Transverse colon (tissue), 4 donors: ENCODE results near the gene ZC3H12D. TPM values are rescaled to one million over a fixed set of nuclear protein-coding genes. Genes with fewer than 3 reads are reported as not detected.

Source experiments
- DNase-seq: peaks from one replicate; pipeline ENCODE4 v3.0.0-alpha.2; 2019
- H3K27ac ChIP-seq, 4 donors: fragments of 200-600 bp; sonication (generic); 2 replicates each; pipeline ENCODE4 v1.5.1; 2016 to 2018; ENCODE audit warnings: inconsistent platforms in 4 of 4
- H3K27me3 ChIP-seq: fragments of 200-600 bp; sonication (generic); 2 replicates; pipeline ENCODE4 v1.5.1; 2017; ENCODE audit warnings: inconsistent platforms
- H3K36me3 ChIP-seq, 4 donors: fragments of 200-600 bp; sonication (generic); 2 replicates each; pipeline ENCODE4 v1.5.1; 2017 to 2019; ENCODE audit warnings: inconsistent platforms in 4 of 4
- H3K4me1 ChIP-seq, 4 donors: fragments of 200-600 bp; sonication (generic); 2 replicates each; pipeline ENCODE4 v1.5.1; 2017 to 2020; ENCODE audit warnings: inconsistent platforms in 4 of 4
- H3K4me3 ChIP-seq, 4 donors: fragments of 200-600 bp; sonication (generic); 1 replicate in 1 of 4; 2 replicates in 3 of 4; pipeline versions ENCODE4 v1.5.1 to v1.6.1; 2017 to 2019; ENCODE audit warnings: inconsistent platforms in 4 of 4
- H3K9me3 ChIP-seq, 2 donors: fragments of 200-600 bp; sonication (generic); 2 replicates each; pipeline ENCODE4 v1.5.1; 2017 to 2019; ENCODE audit warnings: inconsistent platforms in 2 of 2
- EP300 ChIP-seq: sonication (generic); formaldehyde crosslinking; IDR thresholded peaks from one replicate; pipeline ENCODE4 v1.6.1; 2017; ENCODE audit warnings: antibody characterized with exemption, low read depth
- POLR2A ChIP-seq: fragments of 450-650 bp; IDR thresholded peaks from one replicate; pipeline ENCODE4 v1.6.1; 2016; ENCODE audit warnings: antibody characterized with exemption, mild to moderate bottlenecking, moderate library complexity
- POLR2AphosphoS5 ChIP-seq, 3 donors: sonication (generic); formaldehyde crosslinking; IDR thresholded peaks; one replicate each; pipeline ENCODE4 v1.6.1; 2016; ENCODE audit warnings: antibody characterized with exemption in 3 of 3
- WGBS, 2 donors: methylation state at CpG; one replicate each; pipeline ENCODE4 v1.1.5; 2018; ENCODE audit warnings: low coverage in 1 of 2; 5-methylcytosine and 5-hydroxymethylcytosine counted together
- in situ Hi-C, 4 donors: fragments of 200-750 bp; cut with MboI; loops; one replicate each; pipeline versions ENCODE4 v1.15.0 to v1.15.1; 2017; ENCODE audit warnings: low sequenced_read_pairs in 3 of 4, low pct_ligation_motif_present in 1 of 4, low pct_unique_long_range_greater_than_20kb in 1 of 4
- intact Hi-C: fragments of 100-400 bp; cut with DNase I; formaldehyde crosslinking; loops from one replicate; pipeline ENCODE4 v1.15.1; 2023; ENCODE audit warnings: low total_unique reads
- total RNA-seq, 4 donors: library from RNA; depleted of rRNA; stranded (reverse); fragments of >200 nt; gene quantifications; one replicate each; pipeline ENCODE4 v1.1.0, GENCODE V29; 2016
- TF ChIP-seq, protein P1 (sequence below), 5 experiments: fragments of 200-600 bp in 3 of 5; fragments of 450-650 bp in 2 of 5; sonication (generic) in 3 of 5; IDR thresholded peaks; 1 replicate in 2 of 5; 2 replicates in 3 of 5; pipeline ENCODE4 v1.5.1; 2016 to 2017; ENCODE audit warnings: antibody characterized with exemption in 5 of 5, inconsistent platforms in 3 of 5, mild to moderate bottlenecking in 2 of 5, moderate library complexity in 1 of 5

ZC3H12D gene
- total RNA-seq, 4 donors from 2014 or later, result 1.8 to 24.3 (median 12.1) TPM

DNA sequence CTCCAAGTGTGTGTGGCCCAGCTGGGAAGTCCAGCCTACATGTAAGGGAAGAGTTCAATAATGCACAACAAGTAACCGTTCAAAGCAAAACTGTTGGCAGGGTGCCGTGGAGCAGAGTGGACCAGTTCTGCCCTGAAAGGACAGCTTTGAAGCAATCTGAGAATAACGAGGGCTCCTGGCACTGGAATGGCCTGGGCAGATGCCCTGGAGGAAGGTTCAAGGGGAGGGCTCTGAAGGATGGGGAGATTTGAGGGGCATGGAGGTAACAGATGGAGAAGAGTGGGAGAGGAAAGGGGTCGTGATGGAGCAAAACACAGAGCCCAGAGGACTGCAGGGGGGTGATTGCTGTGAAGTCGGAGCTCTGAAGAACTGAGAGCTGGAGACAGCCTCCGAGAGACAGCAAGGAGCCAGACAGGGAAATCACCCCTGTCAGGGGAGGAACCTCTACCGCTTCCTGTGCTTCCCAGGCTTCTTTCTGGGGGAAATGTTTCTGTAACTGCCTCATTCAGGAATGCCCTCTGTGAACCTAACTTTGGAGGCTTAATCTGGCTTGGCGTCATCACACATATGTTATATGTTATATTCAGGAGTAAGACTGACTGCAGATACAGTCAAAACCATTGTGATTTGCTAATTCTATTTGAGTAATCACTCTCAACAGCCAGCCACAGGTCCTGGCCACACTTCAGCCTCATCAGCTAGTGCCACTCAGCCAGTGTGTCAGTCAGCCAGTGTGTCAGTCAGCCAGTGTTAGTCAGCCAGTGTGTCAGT lies 41.2 kb downstream of the ZC3H12D start:
- intact Hi-C loops (no loop called here), in situ Hi-C loops (loop anchor here in 2 of 4 donors (25.0 kb wide), 2 partner anchors 256 to 881 kb away; no protein-coding TSS in a partner anchor)
- H3K4me3 ChIP-seq, result no peak overlapping the region
- no peak overlapping the region for H3K27ac ChIP-seq
- DNase-seq, result no peak
- no peaks in the 10 kb centered on the region for H3K27me3 ChIP-seq
- no peaks in the 10 kb centered on the region for H3K9me3 ChIP-seq
- TF ChIP-seq, protein P1, sequence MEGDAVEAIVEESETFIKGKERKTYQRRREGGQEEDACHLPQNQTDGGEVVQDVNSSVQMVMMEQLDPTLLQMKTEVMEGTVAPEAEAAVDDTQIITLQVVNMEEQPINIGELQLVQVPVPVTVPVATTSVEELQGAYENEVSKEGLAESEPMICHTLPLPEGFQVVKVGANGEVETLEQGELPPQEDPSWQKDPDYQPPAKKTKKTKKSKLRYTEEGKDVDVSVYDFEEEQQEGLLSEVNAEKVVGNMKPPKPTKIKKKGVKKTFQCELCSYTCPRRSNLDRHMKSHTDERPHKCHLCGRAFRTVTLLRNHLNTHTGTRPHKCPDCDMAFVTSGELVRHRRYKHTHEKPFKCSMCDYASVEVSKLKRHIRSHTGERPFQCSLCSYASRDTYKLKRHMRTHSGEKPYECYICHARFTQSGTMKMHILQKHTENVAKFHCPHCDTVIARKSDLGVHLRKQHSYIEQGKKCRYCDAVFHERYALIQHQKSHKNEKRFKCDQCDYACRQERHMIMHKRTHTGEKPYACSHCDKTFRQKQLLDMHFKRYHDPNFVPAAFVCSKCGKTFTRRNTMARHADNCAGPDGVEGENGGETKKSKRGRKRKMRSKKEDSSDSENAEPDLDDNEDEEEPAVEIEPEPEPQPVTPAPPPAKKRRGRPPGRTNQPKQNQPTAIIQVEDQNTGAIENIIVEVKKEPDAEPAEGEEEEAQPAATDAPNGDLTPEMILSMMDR (IDR thresholded peaks at IDR 0.05), result no peak
- TF ChIP-seq POLR2AphosphoS5 (IDR thresholded peaks at IDR 0.05), result no peak
- no peak for TF ChIP-seq EP300
- no peak for TF ChIP-seq POLR2A
- peaks cover 0 to 9% (median 2%) of the 10 kb centered on the region in 4 donors for H3K4me1 ChIP-seq
- 83 to 87% methylated on average over 4 to 8 of the region's 8 CpGs for WGBS, 2 donors
- no peaks in the 10 kb centered on the region for H3K36me3 ChIP-seq

DNA sequence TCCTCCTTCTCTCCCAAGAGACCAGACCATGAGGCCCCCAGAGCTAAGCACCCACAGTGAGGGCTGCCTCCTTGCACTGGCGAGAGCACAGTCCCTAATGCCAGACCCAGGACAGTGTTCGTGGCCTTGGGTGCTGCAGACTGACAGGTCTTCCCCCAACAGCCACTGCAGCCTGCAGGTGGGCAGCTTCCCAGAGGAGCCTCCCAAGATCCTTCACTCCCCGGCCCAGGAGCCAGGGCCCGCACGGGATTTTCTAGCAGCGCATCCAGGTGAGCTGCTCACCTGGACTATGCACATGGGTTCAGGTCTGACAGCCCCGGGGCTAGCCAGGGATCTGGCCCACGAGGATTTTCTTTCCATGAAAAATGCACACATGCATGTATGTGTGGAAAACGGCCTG lies 43.1 kb downstream of the ZC3H12D start:
- Histone ChIP-seq H3K27ac (no peak overlapping the region), H3K4me1 (peaks cover 0 to 9% (median 2%) of the 10 kb centered on the region in 4 donors), H3K4me3 (no peak overlapping the region), H3K27me3 (no peaks in the 10 kb centered on the region), H3K36me3 (no peaks in the 10 kb centered on the region), H3K9me3 (no peaks in the 10 kb centered on the region)
- intact Hi-C loops, result no loop called here
- 71 to 87% methylated on average over 1 to 9 of the region's 9 CpGs for WGBS, 2 donors
- DNase-seq, result no peak
- TF ChIP-seq POLR2AphosphoS5 (IDR thresholded peaks at IDR 0.05) (no peak), EP300 (no peak), POLR2A (no peak)
- TF ChIP-seq, protein P1 (IDR thresholded peaks at IDR 0.05), result no peak
- in situ Hi-C loops, result loop anchor here in 2 of 4 donors (25.0 kb wide), 2 partner anchors 254 to 879 kb away; no protein-coding TSS in a partner anchor

DNA sequence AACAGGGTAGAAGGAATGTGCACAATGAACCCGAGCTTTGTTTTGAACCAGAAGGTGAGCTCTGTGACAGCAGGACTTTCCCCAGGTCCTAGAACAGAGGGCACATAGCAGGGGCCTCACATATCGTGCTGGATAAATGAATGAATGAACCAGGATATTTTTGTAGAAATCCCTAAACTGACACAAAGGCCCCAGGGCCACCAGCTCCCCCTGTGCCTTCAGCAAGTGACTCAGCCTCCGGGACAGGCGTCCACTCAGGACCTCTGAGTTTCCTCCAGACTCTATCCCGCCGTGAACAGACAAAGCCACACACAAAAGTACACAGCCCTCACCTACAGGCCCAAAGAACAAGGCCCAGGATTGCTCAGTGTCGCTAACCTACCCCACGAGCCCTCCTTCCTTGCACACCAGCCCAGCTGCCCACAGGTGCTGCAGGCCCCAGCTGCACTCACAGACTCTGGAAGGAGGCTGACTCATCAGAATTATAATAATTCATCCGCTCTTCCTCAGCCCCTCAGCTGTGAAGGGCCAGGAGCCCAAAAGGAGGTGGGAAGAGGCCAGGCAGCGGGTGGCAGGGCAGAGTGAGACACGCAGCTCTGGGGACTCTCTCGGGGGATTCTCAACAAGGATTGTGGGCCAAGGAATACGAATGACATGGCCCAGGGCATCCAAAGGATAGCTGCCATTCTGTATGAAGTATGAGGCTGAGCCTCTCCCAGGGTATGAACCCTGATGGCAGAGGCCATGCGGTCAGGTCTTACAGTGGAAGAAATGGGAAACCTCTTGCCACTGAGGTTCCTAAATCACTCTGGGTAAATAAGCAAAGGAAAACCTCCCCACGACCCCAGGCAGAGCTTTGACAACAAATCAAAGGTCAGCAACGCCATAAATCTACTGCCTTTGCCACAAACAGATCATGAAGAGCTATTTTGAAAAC lies 43.8 kb downstream of the ZC3H12D start:
- no peaks in the 10 kb centered on the region for H3K36me3 ChIP-seq
- no peak overlapping the region for H3K27ac ChIP-seq
- peaks cover 0 to 9% (median 2%) of the 10 kb centered on the region in 4 donors for H3K4me1 ChIP-seq
- H3K4me3 ChIP-seq, result no peak overlapping the region
- 62 to 79% methylated on average over 4 to 16 of the region's 16 CpGs for WGBS, 2 donors
- no peak for DNase-seq
- intact Hi-C loops (no loop called here), in situ Hi-C loops (loop anchor here in 2 of 4 donors (25.0 kb wide), 2 partner anchors 254 to 879 kb away; no protein-coding TSS in a partner anchor)
- no peak for TF ChIP-seq POLR2AphosphoS5 (IDR thresholded peaks at IDR 0.05)
- no peak for TF ChIP-seq EP300
- TF ChIP-seq POLR2A, result no peak
- TF ChIP-seq, protein P1 (IDR thresholded peaks at IDR 0.05), result no peak
- no peaks in the 10 kb centered on the region for H3K27me3 ChIP-seq
- H3K9me3 ChIP-seq, result no peaks in the 10 kb centered on the region

DNA sequence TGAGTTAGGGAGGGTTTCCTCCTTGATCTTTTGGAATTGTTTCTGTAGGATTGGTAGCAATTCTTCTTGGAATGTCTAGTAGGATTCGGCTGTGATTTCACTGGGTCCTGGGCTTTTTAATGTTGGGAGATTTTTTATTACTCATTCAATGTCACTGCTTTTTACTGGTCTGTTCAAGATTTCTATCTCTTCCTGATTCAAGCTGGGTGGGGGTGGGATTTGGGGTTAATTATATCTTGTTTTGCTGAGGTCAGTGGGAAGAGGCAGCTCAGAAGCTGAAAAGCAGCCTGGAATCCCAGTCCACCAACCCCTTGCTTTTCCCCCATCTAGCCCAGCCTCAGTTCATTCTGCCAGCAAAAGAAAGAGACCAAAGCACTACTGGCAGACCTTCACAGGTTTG lies 45.2 kb downstream of the ZC3H12D start:
- H3K4me1 ChIP-seq, result peaks cover 0 to 9% (median 2%) of the 10 kb centered on the region in 4 donors
- 96 to 100% methylated on average over 1 of the region's 1 CpG for WGBS, 2 donors
- in situ Hi-C loops, result loop anchor here (5.0 to 25.0 kb wide), 5 partner anchors 75 to 877 kb away; no protein-coding TSS in a partner anchor
- no peak for DNase-seq
- no peaks in the 10 kb centered on the region for H3K9me3 ChIP-seq
- H3K4me3 ChIP-seq, result no peak overlapping the region
- no peaks in the 10 kb centered on the region for H3K36me3 ChIP-seq
- intact Hi-C loops, result no loop called here
- H3K27me3 ChIP-seq, result no peaks in the 10 kb centered on the region
- TF ChIP-seq POLR2A, result no peak
- no peak overlapping the region for H3K27ac ChIP-seq
